NCI-H187 (cell line): ENCODE data around the gene CBS.
"Not testable (repeated sequence)": the region's sequence is repeated elsewhere in the genome, so short reads cannot be mapped to it uniquely, and the experiment has no call there.

Experiments
- DNase-seq, 2 experiments: peaks; one replicate each; lab custom pipeline; 2025; lab: John Stamatoyannopoulos, UW

The CBS gene

DNA sequence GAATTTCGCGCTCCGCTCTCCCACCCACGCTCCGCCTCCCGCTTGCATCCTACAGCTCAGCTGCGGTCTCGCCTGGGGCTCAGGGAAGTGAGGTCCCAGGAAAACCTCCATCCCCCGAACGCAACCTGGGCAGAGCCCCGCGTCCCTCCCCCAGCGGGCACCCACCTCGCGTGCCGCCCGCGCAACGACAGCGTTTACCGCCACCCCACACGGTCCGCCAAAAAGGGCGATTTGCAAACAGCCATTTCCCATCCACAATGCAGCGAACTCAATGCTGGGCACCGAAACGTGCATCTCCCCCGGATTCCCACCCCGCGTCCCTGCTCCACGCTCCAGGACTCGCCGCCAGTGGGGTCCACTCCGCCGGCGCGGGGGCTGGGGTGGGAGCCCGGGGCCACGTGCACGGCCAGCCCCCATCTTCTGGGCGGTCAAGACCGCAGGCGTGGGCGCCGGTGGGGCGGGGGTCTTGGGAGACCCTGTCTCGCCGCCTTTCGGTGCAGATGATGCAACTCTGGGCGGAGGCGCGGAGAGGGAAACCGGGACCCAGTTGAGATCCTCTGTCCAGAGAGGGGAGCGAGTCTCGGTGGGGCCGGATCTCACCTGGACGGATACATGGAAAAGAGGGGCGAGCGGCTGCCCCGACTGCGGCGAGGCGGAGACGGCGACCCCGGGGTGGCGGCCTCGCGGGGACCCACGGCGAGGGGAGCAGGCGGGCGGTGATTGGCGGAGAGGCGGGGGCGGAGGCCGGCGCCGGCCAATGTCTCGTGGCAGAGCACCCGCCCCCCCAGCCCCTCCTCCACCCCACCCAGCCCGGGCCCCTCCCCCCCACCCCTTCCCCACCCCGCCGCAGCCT is at the start of gene CBS:
Gene CBS (minus strand): TSS at position 666 of the 853 bp plus-strand sequence. CDS start 3,642 bp downstream, outside the sequence.
- DNase-seq, result not testable (repeated sequence)

DNA sequence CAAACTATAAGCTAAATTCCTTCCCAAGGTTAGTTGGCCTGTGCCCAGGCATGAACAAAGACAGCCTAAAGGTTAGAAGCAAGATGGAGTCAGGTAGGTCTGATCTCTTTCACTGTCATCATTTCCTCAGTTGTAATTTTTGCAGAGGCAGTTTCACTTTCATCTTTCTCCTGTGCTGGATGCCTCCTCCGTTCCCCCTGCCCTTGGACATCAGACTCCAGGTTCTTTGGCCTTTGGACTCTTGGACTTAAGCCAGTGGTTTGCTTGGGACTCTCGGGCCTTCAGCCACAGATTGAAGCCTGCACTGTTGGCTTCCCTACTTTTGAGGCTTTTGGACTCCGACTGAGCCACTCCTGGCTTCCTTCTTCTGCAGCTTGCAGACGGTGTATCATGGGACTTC is 40.3 kb upstream of the CBS start:
- DNase-seq, result not testable (repeated sequence)

DNA sequence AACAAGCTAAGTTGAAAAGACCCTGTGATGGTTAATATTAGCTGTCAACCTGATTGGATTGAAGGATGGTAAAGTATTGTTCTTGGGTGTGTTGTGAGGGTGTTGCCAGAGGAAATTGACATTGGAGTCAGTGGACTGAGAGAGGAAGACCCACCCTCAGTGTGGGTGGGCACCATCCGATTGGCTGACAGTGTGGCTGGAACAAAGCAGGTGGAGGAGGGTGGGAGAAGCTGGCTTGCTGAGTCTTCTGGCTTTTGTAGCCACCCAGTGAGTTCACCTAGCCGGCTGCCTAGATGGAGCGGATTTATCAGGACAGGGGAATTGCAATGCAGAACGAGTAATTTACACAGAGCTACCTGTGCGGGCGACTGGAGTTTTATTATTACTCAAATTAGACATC is 38.8 kb upstream of the CBS start:
- DNase-seq, result not testable (repeated sequence)

DNA sequence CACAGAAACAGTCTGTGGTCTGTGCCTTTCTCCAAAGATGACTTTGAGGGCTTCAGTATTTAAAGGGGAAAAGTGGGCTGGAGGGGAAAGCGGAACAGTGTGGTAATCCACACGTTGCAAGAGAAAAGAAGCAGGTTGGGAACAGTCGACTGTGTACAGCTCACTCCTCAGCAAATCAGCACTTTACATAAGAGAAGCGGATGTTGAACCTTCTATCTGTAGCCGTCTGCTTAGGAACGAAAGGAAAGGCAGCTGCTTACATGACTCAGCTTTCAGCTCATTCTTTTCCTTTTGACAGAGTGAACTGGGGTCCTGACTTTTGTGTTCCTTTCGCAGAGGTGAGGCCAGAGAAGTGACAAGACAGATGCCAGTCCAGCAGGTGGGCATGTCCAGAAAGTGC is 33.4 kb upstream of the CBS start:
- not testable (repeated sequence) for DNase-seq

DNA sequence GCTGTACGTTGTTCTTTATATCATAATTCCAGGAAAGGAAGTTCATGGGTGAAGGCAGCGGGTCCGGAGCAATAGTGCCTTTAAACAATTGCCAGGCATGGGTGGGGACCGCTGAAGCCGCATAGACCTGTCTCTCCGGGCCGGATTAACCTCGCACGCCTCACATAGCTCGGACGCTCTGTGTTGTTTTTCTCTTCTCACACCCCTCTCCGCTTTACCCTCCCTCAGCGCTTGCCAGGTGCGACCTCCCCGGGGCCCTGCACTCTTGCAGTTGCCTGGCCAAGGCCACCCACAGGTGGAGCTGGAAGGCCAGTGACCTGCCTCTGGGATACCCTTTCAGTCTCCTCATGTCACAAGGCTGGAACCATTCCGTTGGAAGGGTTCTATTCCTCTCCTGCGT is 32.5 kb upstream of the CBS start:
- DNase-seq, result not testable (repeated sequence)

DNA sequence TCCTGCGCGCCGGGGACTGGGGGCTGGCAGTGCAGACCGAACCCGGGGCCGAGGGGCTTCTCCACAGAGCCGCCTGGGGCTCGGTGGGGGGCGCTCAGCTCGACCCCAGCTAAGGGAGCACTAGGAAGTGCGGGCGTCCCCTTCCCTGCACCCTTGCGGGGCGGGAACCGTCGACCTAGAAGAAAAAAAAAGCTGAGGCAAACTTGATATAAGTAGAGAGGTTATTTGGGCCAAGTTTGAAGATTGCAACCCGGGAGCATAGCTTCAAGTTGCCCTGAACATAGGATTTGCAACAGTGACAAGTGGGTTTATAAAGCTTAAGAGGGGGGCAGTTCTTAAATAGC is 32.1 kb upstream of the CBS start:
- not testable (repeated sequence) for DNase-seq

DNA sequence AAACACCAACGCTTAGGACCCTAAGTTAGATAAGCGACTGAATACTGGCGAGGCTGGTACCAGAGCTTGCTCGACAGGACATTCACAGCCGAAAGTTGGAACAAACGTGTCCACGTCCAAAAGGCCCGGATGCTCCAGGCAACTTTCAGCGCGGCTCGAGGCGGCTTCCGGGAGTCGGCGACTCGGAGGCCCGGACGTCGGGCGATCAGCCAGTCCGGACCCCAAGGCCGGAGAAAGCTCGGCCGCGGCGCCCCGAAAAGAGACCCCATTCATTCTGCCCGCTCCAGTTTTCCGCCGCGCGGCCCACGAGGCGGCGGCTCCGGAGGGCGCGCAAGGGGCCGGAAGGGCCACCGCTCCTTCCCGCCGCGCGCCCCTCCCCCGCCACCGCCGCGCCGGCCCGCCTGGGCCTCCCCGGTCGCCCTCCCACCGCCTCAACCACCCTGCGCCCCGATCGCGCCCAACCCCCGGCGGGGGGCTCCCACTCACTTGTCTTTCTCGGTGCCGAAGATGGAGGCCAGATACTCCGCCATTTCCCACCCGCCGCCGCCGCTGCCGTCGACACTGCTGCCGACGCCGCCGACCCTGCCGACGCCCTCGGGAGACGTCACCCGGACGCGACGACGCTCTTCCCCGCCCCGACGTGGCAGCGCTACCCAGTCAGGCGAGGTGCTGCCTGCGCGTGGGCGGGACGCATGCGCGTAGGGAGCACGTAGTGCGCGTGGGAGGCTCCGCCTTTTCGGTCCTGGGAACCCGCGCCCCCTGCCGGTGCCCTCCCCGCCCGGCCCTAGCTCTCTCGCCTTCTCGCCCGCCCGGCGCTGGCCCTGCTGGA is 31.5 kb upstream of the CBS start, which contains the start of gene U2AF1:
Gene U2AF1 (minus strand): TSS at position 606 of the 829 bp plus-strand sequence. CDS start 76 bp downstream, at position 530.
- DNase-seq, result not testable (repeated sequence)

DNA sequence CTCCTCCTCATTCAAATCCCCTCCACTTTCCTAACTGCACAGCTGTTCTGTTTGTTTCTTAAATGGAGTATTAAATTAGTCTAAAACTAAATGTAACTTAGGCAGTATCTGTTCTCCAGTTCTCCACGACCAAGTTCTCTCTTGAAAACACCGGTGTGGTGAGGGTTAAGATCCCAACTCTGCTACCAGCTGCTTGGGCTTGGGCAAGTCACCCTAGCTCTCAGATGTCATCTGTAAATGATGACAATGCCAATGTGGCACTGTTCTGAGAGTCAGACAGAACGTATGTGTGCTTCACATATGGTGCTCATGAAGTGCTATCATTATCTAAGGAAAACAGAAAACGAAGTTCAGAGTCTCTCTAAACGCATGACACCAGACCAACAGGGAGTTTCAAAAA is 29.0 kb upstream of the CBS start:
- not testable (repeated sequence) for DNase-seq

DNA sequence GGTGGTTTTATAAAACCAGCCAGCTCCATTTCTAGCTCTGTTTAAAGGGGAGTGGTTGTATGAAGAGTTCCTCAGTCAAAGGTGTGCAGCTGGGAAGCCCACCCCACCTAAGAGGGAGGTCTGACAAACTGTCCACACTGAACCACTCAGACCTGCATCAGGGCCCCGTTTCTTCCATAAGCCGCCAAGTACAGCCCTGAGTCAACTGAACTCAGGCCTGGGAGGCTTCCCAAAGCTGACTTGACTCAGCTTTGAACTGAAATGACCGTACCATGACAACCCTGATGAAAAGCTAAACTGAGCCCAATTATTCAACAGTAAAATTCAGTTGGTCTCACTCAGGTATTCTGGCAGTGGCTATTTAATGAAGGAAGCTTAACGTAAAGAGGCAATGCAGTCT is 26.6 kb upstream of the CBS start:
- not testable (repeated sequence) for DNase-seq

DNA sequence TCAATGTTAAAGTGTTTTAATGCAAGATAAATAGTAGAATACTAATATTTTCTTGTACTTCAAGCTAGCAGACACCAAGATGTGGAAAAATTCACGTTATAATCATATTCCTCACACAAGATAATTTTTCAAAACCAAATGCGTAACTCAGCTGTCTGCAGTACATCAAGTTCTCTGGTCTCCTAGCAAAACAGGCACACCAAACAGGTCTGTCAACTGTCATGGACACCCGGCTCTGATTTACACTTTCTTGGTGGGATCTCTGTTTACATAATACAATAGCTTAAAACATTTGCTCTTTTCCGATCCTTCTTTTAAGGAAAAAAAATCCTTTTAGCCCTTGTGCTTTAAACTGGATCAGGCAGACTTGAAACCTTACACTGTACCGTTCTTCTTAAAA is 26.0 kb upstream of the CBS start:
- DNase-seq, result not testable (repeated sequence)

DNA sequence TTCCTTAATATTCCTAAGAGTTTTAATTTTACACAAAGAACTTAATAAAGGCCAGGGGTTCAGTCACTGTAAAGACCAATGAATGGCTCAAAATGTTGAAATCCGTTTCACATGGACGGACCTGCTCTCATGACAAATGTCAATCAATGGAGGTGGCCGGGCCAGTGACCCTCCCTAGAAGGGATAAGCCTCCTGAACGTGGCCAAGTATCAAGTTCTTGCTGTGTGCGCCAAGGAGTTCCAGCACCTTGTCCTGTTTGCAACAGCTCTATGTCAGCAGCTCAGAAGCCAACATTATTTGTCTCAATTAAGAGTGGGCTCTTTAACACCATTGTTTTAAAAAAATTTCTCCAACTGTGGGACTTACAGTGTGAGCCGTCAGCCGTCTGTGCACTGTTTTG is 25.4 kb upstream of the CBS start:
- not testable (repeated sequence) for DNase-seq

DNA sequence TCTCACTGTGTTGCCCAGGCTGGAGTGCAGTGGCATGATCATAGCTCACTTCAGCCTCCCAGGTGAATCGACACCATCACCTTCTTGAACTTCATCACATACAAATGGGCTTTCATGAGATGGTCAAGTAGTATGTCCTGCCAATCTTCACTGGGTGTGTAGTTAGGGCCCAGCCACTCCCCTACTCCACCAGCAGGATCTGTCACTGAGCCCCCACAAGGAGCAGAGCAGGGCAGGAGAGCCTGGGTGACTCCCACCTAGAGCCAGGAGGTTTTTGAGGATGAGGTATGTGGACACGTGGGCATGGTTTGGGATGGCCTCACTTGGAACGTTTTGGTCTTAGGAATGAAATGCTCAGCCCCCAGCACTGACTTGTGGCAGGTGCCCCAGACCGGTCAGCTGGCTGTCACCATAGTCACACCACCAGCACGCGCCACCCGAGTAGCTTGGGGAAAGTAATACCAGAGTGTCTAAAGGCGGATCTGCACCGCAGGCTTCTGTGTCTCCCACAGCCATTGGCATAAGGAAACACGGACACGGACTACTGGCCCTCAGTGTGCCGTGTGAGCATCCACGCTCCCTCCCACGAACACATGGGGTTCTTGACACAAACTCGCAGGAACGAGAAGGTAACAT is 16.5 kb upstream of the CBS start:
- DNase-seq, result not testable (repeated sequence)

DNA sequence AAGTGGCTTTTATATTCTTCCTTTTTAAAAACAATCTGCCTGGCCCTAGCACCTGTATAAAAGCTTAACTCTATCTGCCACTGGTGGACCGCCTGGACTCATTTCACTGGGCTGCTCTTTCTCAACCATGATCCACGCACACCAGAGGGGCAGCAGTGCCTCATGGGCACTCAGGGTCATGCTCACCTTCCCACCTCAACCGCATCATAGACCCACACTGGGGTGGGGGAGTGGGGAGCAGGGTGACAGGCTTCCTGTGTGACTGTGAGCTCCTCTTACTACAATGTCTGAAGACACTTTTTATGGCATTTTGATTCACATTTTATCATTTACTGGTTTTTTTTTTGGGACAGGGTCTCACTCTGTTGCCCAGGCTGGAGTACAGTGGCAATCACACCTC is 15.3 kb upstream of the CBS start:
- not testable (repeated sequence) for DNase-seq

DNA sequence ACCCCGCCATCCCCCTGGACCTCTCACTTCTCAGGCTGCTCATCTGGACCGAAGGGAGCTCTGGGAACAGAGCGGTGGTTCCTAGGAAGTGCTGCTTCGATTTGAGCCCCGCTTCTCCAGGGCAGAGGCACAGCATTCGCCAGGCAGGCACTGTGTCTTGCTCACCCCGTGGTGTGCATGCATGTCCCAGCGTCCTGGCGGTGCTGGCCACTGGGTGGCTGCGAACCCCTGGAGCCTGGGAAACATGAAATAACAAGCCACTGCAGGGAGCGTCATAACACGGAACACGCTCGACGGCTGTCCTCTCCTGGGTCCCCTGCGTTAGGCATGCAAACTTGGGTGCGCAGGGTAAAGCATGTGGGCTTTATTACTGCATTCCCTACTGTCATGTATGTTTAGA is 13.8 kb upstream of the CBS start:
- not testable (repeated sequence) for DNase-seq

DNA sequence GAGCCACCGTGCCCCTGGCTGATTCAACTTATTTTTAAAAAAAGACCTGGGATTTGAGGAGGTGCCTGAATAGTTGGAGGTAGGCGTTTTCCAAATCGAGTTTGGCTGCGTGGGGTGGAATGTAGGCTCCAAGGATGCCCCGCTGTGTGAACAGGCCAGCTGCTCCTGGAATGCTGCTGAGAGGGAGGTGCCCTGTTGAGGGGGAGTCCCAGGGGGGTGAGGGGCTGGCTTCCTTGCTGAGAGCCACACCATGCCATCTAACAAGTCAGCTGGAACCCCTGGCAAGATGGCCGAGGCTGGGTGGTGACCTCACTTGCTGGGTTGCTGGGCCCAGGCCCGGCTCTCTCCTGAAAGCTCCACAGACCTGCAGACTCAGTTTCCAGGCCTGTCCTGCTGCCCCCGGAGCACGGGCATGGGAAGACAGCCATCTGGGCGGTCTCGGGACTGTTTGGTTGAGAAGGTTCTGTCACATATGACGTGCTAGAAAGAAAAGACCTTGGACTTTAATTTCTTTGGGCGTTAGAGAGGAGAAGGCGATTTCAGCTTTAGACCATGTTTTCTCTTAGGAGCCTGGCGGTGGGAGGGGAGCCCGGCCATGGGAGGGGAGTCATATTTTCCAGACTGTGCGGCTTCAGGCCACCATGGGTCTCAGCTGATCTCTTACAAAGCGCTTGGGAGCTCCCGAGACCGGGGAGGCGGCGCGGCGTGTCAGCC is 7.1 kb upstream of the CBS start:
- DNase-seq, result not testable (repeated sequence)

DNA sequence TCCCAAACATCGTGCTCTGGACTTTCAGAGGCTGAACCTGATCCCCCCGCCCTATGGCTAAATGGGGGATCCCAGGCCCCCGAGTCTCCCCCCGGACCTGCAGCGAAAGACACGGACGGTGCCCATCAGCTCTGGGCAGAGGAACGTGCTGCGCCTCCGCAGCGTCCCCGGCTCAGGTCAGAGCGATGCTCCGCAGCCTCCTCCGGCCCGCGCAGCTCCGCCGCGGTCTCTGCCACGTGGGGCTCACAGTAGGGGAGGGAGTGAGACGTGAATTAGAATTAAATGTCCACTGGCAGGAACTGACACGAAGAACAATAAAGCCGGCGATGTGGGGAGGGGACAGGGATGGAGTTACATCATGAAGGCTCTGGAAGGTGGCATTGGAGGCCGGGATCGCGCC is 1.0 kb upstream of the CBS start:
- not testable (repeated sequence) for DNase-seq

DNA sequence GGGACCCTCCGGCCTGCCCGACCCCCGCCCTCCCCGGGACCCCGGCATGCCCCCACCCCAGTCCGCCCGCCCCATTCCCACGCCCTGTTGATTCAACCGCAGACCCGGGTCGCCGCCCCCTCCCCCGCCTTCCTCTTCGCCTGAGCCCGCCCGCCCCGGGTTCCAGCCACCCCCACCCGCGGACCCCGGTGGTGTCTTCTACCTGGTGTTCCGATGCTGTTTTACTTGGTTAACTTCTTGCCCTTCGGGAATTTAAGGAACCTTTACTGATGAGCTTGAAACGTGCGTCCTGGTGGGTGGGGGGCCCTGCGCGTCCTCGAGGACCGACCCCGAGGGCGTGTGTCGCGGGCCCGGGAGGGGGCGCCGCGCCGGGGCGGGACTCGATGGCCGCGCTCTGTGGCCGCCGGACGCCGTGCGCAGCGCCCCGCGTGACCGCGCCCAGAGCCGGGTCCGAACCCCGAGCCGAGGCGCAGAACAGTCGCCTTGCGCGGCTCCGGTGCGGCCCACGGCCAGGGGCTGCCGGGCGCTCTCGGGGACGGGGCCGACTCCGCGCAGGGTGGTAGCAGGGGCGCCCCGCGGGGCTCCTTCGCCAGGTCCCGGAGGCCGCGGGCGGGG is 495 bp upstream of the CBS start:
- DNase-seq, result not testable (repeated sequence)

DNA sequence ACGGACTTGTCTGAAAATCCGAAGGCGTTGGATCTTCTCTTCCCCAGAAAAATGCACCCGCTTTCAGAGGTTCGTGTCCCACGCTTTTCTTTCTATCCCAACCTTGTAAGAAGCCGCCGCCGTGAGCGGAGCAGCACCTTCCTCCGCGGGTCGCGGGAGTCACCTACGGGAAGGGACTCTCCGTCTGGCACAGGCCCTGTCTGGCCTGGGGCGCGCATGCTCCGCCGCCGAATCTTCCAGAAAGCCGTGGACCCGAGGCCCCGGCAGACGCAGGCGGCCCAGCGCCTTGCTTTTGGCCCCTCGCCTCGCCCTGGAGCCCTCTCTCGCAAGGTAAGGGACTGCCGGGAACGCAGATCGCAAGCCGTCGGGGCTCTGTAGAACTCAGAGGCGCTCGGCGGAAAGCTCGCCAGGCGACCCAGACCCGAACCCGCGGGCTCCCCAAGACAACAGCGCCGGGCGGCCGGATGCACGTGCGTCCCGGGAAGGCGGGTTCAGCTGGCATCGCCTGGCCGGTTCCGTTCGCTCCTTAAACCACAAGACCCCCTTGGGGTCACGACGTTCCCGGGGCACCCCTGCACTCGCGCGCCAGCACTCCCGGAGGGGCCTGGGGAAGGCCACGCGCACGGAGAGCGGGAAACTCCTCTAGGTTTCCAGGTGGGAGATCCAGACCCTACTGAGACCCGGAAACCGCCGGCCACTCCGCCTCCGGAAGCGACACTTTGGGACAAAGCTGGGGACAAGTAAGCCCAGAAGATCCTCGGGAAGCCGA is 1.1 kb downstream of the CBS start:
- not testable (repeated sequence) for DNase-seq

DNA sequence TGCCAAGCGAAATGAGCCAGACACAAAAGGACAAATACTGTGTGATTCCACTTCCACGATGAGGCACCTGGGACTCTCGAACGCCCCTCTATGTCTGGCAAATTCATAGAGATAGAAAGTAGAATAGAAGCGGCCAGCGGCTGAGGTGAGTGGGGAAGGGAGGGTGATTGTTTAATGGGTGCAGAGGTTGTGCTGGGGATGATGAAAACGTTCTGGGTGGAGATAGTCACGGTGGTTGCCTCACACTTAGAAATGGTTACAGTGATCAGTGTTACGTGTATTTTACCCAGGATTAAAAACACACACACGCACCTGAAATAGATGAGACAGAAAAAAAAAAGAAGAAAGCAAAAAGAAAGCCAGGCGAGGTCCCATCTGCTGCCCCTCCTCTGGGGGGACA is 2.9 kb downstream of the CBS start:
- not testable (repeated sequence) for DNase-seq

DNA sequence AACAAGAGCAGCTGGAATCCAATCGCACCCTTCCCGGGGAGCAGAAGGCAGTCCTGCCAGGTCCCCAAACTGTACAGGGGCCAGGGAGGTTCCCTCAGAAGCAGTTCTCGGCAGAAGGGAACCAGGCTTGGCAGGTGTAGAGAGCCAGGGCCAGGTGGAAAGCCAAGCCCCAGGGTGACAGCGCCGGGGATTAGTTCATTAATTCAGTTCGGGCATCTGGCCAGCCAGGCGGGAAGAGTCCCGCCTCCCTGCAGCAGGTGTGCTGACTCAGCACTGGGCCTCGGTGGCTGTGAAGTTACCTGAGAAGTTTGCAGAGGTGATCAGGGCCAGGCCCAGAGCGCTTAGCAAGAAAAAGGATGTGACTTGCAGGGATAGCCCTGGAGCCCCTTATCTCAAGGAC is 6.0 kb downstream of the CBS start:
- DNase-seq, result not testable (repeated sequence)
